Measurements from ENCODE around the gene LTB4R2.

- TF ChIP-seq, protein P1, sequence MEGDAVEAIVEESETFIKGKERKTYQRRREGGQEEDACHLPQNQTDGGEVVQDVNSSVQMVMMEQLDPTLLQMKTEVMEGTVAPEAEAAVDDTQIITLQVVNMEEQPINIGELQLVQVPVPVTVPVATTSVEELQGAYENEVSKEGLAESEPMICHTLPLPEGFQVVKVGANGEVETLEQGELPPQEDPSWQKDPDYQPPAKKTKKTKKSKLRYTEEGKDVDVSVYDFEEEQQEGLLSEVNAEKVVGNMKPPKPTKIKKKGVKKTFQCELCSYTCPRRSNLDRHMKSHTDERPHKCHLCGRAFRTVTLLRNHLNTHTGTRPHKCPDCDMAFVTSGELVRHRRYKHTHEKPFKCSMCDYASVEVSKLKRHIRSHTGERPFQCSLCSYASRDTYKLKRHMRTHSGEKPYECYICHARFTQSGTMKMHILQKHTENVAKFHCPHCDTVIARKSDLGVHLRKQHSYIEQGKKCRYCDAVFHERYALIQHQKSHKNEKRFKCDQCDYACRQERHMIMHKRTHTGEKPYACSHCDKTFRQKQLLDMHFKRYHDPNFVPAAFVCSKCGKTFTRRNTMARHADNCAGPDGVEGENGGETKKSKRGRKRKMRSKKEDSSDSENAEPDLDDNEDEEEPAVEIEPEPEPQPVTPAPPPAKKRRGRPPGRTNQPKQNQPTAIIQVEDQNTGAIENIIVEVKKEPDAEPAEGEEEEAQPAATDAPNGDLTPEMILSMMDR (IDR thresholded peaks at IDR 0.05; ENCODE audit: extremely low read depth in 1 of 2, insufficient read depth in 1 of 2, low read depth in 1 of 2, low read length in 2 of 2): no peak
- TF ChIP-seq POLR2AphosphoS5 (IDR thresholded peaks at IDR 0.05; ENCODE audit: insufficient read depth, low read depth, low read length) (no peak), EZH2 (IDR thresholded peaks at IDR 0.05; ENCODE audit: borderline replicate concordance, low read depth, low read length, severe bottlenecking) (no peak), MYC (IDR thresholded peaks at IDR 0.05; ENCODE audit: low read depth, low read length) (no peak)
Observed at GRCh38 chr14:24314377-24315193, 4.6 kb downstream of the LTB4R2 start.

Data from endothelial cell of umbilical vein (primary cell).